Fibroblast of skin of scalp (primary cell): Measurements from ENCODE around the gene TNFRSF1A.
A peak's percentile ranks its signal among the peaks of the same experiment; 100 is the strongest.

Experiments
- DNase-seq: peaks from one replicate; pipeline ENCODE4 v3.0.0-alpha.2; 2013

The TNFRSF1A gene

GRCh38 chr12:6323340-6323994 lies 18.4 kb downstream of the TNFRSF1A start:
- DNase-seq: peak; percentile 98

- DNase-seq: no peak
These were observed 18.9 kb downstream of the TNFRSF1A start for GRCh38 chr12:6322969-6323339.

GRCh38 chr12:6322352-6322751 lies 19.5 kb downstream of the TNFRSF1A start:
- DNase-seq: no peak

- DNase-seq: no peak
These were observed 20.0 kb downstream of the TNFRSF1A start for GRCh38 chr12:6321905-6322304.

- DNase-seq: no peak
These were observed 22.4 kb downstream of the TNFRSF1A start for GRCh38 chr12:6319446-6319845.

- no peak for DNase-seq
These were observed 23.4 kb downstream of the TNFRSF1A start for GRCh38 chr12:6318440-6318879.

- no peak for DNase-seq
These were observed 24.0 kb downstream of the TNFRSF1A start for GRCh38 chr12:6317693-6318439.

- DNase-seq: no peak
These were observed 24.8 kb downstream of the TNFRSF1A start for GRCh38 chr12:6316921-6317692.

- no peak for DNase-seq
These were observed 25.9 kb downstream of the TNFRSF1A start for GRCh38 chr12:6315704-6316597.

GRCh38 chr12:6315184-6315583 lies 26.7 kb downstream of the TNFRSF1A start:
- DNase-seq: no peak

GRCh38 chr12:6314776-6315175 lies 27.1 kb downstream of the TNFRSF1A start:
- no peak for DNase-seq

- DNase-seq: no peak
These were observed 28.4 kb downstream of the TNFRSF1A start for GRCh38 chr12:6313326-6313940.

GRCh38 chr12:6312529-6313325 lies 29.1 kb downstream of the TNFRSF1A start:
- DNase-seq: no peak

- no peak for DNase-seq
These were observed 29.9 kb downstream of the TNFRSF1A start for GRCh38 chr12:6311822-6312528.

GRCh38 chr12:6310771-6311610 lies 30.9 kb downstream of the TNFRSF1A start:
- no peak for DNase-seq

- no peak for DNase-seq
These were observed 34.3 kb downstream of the TNFRSF1A start for GRCh38 chr12:6307529-6307928.

GRCh38 chr12:6306599-6307220 lies 35.2 kb downstream of the TNFRSF1A start:
- no peak for DNase-seq

GRCh38 chr12:6306151-6306550 lies 35.7 kb downstream of the TNFRSF1A start:
- DNase-seq: no peak

- no peak for DNase-seq
These were observed 38.8 kb downstream of the TNFRSF1A start for GRCh38 chr12:6303071-6303470.
